ENCODE data around the gene IPO9. TPM values are rescaled to one million over a fixed set of nuclear protein-coding genes. Genes with fewer than 3 reads are reported as not detected.

IPO9 gene
- total RNA-seq, 4 donors from 2014 or later = 14.6 to 24.1 (median 19.8) TPM

DNA sequence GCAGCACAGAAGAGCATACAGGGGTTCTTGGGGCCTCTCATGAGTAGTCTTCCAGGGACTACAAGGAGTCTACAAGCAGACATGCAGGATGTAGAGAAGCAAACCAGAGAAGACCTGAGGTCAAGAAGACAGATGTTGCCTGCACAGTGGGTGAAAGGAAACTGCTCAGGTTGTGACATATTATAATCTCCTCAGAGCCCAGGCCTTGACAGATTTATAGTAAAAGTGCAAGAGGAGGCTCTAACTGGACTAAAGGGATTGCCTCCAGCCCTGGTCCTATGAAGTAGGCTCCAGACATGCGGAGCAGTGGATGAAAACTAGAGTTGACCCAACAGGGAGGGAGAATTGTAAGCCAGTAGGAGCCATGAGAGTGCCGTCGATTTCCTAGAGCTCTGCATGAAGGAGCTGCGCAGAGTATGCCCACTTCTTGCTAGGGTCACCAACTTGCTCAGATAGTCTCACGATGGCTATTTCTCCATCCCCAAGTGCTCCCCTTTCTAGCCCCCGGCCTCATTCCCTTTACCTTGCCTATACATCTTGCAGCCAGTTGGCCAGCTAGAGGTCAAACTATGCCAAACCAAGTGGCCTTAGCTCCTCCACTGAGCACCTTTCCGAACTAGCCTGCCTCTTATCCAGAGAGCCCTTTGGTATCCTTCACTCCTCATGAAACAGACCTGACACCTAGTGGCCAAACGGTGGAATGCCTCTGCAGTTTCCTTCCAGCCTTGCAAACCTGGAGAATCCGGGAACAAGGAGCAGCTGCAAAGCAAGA is 36.2 kb upstream of the IPO9 start:
- TF ChIP-seq, protein P1, sequence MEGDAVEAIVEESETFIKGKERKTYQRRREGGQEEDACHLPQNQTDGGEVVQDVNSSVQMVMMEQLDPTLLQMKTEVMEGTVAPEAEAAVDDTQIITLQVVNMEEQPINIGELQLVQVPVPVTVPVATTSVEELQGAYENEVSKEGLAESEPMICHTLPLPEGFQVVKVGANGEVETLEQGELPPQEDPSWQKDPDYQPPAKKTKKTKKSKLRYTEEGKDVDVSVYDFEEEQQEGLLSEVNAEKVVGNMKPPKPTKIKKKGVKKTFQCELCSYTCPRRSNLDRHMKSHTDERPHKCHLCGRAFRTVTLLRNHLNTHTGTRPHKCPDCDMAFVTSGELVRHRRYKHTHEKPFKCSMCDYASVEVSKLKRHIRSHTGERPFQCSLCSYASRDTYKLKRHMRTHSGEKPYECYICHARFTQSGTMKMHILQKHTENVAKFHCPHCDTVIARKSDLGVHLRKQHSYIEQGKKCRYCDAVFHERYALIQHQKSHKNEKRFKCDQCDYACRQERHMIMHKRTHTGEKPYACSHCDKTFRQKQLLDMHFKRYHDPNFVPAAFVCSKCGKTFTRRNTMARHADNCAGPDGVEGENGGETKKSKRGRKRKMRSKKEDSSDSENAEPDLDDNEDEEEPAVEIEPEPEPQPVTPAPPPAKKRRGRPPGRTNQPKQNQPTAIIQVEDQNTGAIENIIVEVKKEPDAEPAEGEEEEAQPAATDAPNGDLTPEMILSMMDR (IDR thresholded peaks at IDR 0.05; ENCODE audit: low read depth) = no peak

DNA sequence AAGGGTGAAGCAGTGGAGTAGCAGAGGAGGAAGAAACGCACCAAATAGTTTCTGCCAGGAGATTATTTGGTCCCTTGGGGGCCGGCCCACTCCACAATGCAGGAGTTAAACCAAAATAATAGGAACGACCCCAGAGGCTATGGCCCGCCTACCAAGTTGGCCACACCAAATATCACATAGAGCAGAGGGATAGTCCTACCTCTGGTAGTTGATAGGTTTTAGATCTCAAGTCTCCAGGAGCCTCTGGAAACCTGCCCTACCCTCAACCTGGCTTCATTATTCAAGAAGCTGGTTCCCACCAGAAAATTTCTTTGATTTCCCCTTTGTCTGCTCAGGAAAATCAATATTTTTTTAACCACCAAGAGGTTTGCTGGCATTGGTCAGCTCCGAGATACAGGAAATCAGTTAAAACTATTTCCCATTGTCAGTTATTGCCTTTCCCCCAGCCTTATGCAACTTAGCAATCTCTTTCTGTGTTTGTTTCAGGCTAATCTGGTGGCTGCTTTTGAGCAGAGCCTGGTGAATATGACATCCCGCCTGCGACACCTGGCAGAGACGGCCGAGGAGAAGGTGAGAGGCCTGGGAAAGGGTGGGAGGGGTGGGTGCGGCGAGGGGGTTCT is 35.5 kb upstream of the IPO9 start:
- TF ChIP-seq, protein P1 (IDR thresholded peaks at IDR 0.05; ENCODE audit: low read depth) = no peak

DNA sequence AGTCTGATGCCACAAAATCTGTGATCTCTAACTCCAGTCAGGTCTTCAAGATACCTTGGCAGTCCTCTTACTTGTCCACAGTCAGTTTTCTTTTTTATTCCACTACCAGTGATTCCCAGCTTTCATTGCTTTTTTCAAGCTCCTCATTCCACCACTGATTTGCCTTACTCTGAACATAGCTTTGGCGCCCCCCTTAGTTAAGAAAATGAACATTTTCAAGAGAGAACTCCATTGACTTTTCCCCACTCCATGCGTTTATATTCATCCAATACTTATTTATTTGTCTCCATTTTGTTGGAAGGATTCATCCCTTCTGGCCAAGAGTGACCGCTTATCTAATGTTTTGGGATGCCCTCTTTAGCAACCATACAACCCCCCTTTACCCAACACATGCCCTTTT is 33.9 kb upstream of the IPO9 start:
- TF ChIP-seq, protein P1 (IDR thresholded peaks at IDR 0.05; ENCODE audit: low read depth) = no peak

DNA sequence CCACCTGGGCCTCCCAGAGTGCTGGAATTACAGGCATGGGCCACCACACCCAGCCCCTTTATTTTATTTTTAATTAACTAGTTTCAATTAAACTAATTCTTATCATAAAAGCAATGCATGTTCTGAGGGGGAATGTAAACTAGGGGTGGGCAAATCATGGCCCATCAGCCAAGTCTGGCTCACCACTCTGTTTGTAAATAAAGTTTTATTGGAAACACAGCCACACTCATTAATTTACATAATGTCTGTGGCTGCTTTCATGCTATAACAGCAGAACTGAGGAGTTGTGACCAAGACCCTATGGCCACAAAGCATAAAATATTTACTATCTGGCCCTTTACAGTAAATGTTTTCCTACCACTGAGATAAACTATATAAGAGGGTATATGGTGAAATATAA is 28.7 kb upstream of the IPO9 start:
- TF ChIP-seq, protein P1 (IDR thresholded peaks at IDR 0.05; ENCODE audit: low read depth) = no peak

DNA sequence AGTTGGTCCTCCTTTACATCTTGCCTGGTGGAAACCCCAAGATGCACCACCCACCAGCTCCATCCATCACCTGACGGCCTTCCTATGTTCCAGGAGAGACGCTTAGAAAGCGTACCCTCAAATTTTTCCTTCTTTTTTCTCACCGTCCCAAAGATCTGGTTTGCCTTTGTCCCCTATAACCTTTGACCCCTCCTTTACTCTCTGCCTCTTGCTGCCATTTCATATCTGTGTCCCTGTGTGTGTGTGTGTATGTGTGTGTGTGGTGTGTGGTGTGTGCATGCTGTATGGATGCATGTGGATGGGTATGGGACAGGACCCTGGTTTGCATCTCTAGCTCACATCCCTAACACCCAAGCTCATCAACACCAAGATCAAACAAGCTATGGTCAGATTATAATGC is 22.2 kb upstream of the IPO9 start:
- TF ChIP-seq, protein P1 (IDR thresholded peaks at IDR 0.05; ENCODE audit: low read depth) = no peak

DNA sequence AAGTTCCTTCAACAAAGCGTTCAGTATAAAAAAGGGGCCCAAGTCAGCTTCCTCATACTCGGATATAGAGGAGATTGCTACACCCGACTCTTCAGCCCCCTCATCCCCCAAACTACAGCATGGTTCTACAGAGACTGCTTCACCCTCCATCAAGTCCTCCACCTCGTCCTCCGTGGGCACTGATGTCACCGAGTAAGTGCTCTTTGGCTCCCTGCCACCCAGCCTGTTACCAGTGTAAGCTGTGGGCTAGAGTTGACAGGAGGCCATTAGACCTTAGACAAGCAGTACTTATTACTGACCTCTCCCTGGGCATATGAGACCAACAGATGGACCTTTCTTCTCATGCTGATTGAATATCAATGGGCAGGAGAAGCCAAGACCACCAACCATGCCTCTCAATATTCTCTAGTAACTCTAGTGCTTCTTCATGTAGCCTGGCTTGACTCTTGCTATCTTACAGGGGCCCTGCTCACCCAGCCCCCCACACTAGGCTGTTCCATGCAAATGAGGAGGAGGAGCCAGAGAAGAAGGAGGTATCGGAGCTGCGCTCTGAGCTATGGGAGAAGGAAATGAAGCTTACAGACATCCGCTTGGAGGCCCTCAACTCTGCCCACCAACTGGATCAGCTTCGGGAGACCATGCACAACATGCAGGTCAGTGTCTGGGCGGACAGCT is 20.9 kb upstream of the IPO9 start:
- TF ChIP-seq, protein P1 (IDR thresholded peaks at IDR 0.05; ENCODE audit: low read depth) = no peak

DNA sequence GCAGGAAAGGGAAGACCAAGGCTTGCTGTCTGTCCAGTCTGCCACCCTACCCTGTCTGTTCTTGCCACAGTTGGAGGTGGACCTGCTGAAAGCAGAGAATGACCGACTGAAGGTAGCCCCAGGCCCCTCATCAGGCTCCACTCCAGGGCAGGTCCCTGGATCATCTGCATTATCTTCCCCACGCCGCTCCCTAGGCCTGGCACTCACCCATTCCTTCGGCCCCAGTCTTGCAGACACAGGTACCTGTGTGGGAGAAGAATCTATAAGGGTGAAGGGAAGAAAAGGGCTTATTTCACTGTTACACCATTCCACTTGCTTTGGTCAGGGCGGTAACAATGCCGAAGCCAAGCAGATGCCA is 20.3 kb upstream of the IPO9 start:
- TF ChIP-seq, protein P1 (IDR thresholded peaks at IDR 0.05; ENCODE audit: low read depth) = no peak

All from subcutaneous adipose tissue (tissue), 4 donors.